Panc1 (cell line): ENCODE measurements around the gene C1D.

ENCODE experiments used
- CTCF ChIP-seq: fragments of 450-650 bp; IDR thresholded peaks from 2 replicates; pipeline ENCODE4 v1.5.1; 2017; ENCODE audit warnings: mild to moderate bottlenecking
- POLR2AphosphoS5 ChIP-seq: IDR thresholded peaks from 2 replicates; pipeline ENCODE4 v1.6.1; 2012; ENCODE audit warnings: mild to moderate bottlenecking, low read depth, low read length, moderate library complexity
- SIN3A ChIP-seq: IDR thresholded peaks from 2 replicates; pipeline ENCODE4 v1.6.1; 2012; ENCODE audit warnings: low read depth, mild to moderate bottlenecking, low read length, moderate library complexity, borderline replicate concordance; ENCODE audit not compliant: insufficient read depth
- TCF7L2 ChIP-seq: IDR thresholded peaks from 2 replicates; pipeline ENCODE4 v1.6.1; 2011; ENCODE audit warnings: mild to moderate bottlenecking, low read depth, low read length, inconsistent platforms

- TF ChIP-seq CTCF (no peak), POLR2AphosphoS5 (no peak), SIN3A (no peak), TCF7L2 (no peak)
Observed at GRCh38 chr2:67999332-67999731, 63.5 kb downstream of the C1D start.
